Keratinocyte (primary cell): ENCODE results near the gene KCNG2.

ENCODE experiments used
- CTCF ChIP-seq, 3 experiments: IDR thresholded peaks in 1 of 3; conservative IDR thresholded peaks in 1 of 3; optimal IDR thresholded peaks in 1 of 3; 2 replicates in 2 of 3; 3 replicates in 1 of 3; pipeline versions ENCODE3 to v1.5.1; 2011; ENCODE audit warnings: low read length in 3 of 3, mild to moderate bottlenecking in 3 of 3, moderate library complexity in 2 of 3, control low read depth in 1 of 3, inconsistent platforms in 1 of 3; ENCODE audit not compliant: insufficient read depth in 2 of 3; ENCODE audit errors: extremely low read depth in 1 of 3
- EZH2 ChIP-seq: IDR thresholded peaks from one replicate; pipeline ENCODE4 v1.6.1; 2012; ENCODE audit warnings: inconsistent platforms, mild to moderate bottlenecking, low read length, moderate library complexity

DNA sequence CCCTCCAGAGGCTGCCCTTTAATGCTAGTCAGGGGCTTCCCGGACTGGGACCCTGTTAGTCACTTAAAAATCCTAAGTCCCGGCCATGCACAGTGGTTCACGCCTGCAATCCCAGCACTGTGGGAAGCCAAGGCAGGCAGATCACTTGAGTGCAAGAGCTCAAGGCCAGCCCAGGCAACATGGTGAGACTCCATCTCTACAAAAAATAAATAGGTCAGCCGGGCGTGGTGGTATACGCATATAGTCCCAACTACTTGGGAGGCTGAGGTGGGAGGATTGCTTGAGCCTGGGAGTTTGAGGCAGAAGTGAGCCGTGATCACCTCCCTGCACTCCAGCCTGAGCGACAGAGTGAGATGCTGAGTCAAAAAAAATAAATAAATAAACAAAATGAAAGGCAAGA lies 17.2 kb upstream of the KCNG2 start:
- no peak for TF ChIP-seq CTCF (optimal IDR thresholded peaks at IDR 0.05 in 1 of 3, IDR thresholded peaks at IDR 0.05 in 1 of 3, conservative IDR thresholded peaks at IDR 0.05 in 1 of 3; ENCODE audit: extremely low read depth in 1 of 3, insufficient read depth in 2 of 3, low read length in 3 of 3)
- TF ChIP-seq EZH2 = no peak
